GM23248 (cell line): Measurements from ENCODE around the gene LIM2.

Experiments used
- EZH2 ChIP-seq: fragments of 200-600 bp; sonication (generic); IDR thresholded peaks from 2 replicates; pipeline ENCODE4 v1.6.1; 2018; ENCODE audit warnings: antibody characterized with exemption, mild to moderate bottlenecking; ENCODE audit not compliant: insufficient read depth, poor library complexity, severe bottlenecking
- EZH2phosphoT487 ChIP-seq: fragments of 200-600 bp; sonication (generic); IDR thresholded peaks from 2 replicates; pipeline ENCODE4 v1.6.1; 2018; ENCODE audit warnings: antibody characterized with exemption, moderate library complexity, mild to moderate bottlenecking, low read depth; ENCODE audit not compliant: insufficient read depth

- TF ChIP-seq EZH2: no peak
- no peak for TF ChIP-seq EZH2phosphoT487
Observed at GRCh38 chr19:51372649-51373504, 14.9 kb downstream of the LIM2 start, which contains the start of gene NKG7.
